A673 (cell line): ENCODE measurements around the gene TADA2A. TPM values are rescaled to one million over a fixed set of nuclear protein-coding genes. Genes with fewer than 3 reads are reported as not detected.
"Not testable (repeated sequence)": the region's sequence is repeated elsewhere in the genome, so short reads cannot be mapped to it uniquely, and the experiment has no call there.

Experiments
- BruUV-seq: library from RNA; stranded (reverse); fragments of 400-500 nt; replicated peaks from 2 replicates; lab custom pipeline; 2021; lab: Mats Ljungman, UMichigan
- CTCF ChIA-PET: fragments of 300-600 bp; sonication (Branson Sonifier 250); formaldehyde crosslinking; loops from one replicate; lab custom pipeline; 2022; ENCODE audit warnings: antibody characterized with exemption; lab: Charles Lee
- POLR2A ChIA-PET: fragments of 300-600 bp; sonication (Branson Sonifier 250); formaldehyde crosslinking; loops from one replicate; lab custom pipeline; 2022; ENCODE audit warnings: antibody characterized with exemption; ENCODE audit not compliant: low non-redundant PET; lab: Charles Lee
- DNase-seq: peaks from one replicate; pipeline ENCODE4 v3.0.0-alpha.2; 2015; ENCODE audit warnings: low spot score
- H3K27ac ChIP-seq: fragments of 200-600 bp; sonication (generic); 2 replicates; pipeline ENCODE4 v1.5.1; 2016; ENCODE audit warnings: mixed run types, low read depth, mild to moderate bottlenecking, mixed read lengths, antibody characterized with exemption, low read length; ENCODE audit not compliant: poor library complexity, severe bottlenecking
- H3K27me3 ChIP-seq: fragments of 200-600 bp; sonication (generic); replicated peaks from 2 replicates; pipeline ENCODE4 v1.6.1; 2017; ENCODE audit warnings: mixed run types, low read depth, mild to moderate bottlenecking, mixed read lengths, antibody characterized with exemption, low read length; ENCODE audit not compliant: insufficient read depth, poor library complexity
- H3K36me3 ChIP-seq: fragments of 200-600 bp; sonication (generic); 2 replicates; pipeline ENCODE4 v1.6.1; 2016; ENCODE audit warnings: mixed run types, mild to moderate bottlenecking, mixed read lengths, antibody characterized with exemption, low read length; ENCODE audit not compliant: insufficient read depth, poor library complexity, severe bottlenecking
- H3K4me1 ChIP-seq: fragments of 200-600 bp; sonication (generic); 2 replicates; pipeline ENCODE4 v1.6.1; 2017; ENCODE audit warnings: mixed run types, mild to moderate bottlenecking, mixed read lengths, antibody characterized with exemption, low read length; ENCODE audit not compliant: insufficient read depth, poor library complexity, severe bottlenecking
- H3K4me3 ChIP-seq: fragments of 200-600 bp; sonication (generic); 2 replicates; pipeline ENCODE4 v1.5.1; 2016; ENCODE audit warnings: low read depth, mixed run types, mild to moderate bottlenecking, mixed read lengths, low read length; ENCODE audit not compliant: poor library complexity, severe bottlenecking
- H3K9me3 ChIP-seq: fragments of 200-600 bp; sonication (generic); 2 replicates; pipeline ENCODE4 v1.6.1; 2016; ENCODE audit warnings: mixed run types, low read depth, mild to moderate bottlenecking, mixed read lengths, antibody characterized with exemption, low read length; ENCODE audit not compliant: poor library complexity, severe bottlenecking
- CTCF ChIP-seq: fragments of 300-800, 200-600 bp; sonication (generic); conservative IDR thresholded peaks from 2 replicates; pipeline ENCODE4 v1.5.1; 2017; ENCODE audit warnings: low read depth, mild to moderate bottlenecking, antibody characterized with exemption, low read length, moderate library complexity, mixed read lengths
- EZH2 ChIP-seq: fragments of 200-600 bp; sonication (generic); IDR thresholded peaks from 2 replicates; pipeline ENCODE4 v1.6.1; 2017; ENCODE audit warnings: borderline replicate concordance, low read depth, mild to moderate bottlenecking, mixed read lengths, antibody characterized with exemption, low read length; ENCODE audit not compliant: poor library complexity, severe bottlenecking
- intact Hi-C: fragments of 100-400 bp; cut with micrococcal nuclease; formaldehyde crosslinking; loops from one replicate; pipeline ENCODE4 v1.10.0; 2022; ENCODE audit not compliant: unreplicated experiment
- total RNA-seq: library from RNA; stranded (reverse); gene quantifications from 2 replicates; pipeline ENCODE4 v1.2.3, GENCODE V29; 2021

The TADA2A gene
- total RNA-seq, 1 experiment from 2014 or later: 17.9 TPM

- no peaks in the 10 kb centered on the region for H3K4me1 ChIP-seq
- ChIA-PET CTCF (no interaction called here), POLR2A (no interaction called here)
- no peak overlapping the region for H3K4me3 ChIP-seq
- DNase-seq: peak; percentile 1
- no peaks in the 10 kb centered on the region for H3K27me3 ChIP-seq
- H3K9me3 ChIP-seq: no peaks in the 10 kb centered on the region
- H3K36me3 ChIP-seq: peaks cover 5% of the 10 kb centered on the region
- no peak for TF ChIP-seq EZH2
- no peak for TF ChIP-seq CTCF
- no TSS peak for BruUV-seq
- no peak overlapping the region for H3K27ac ChIP-seq
- intact Hi-C loops: no loop called here
Measured at GRCh38 chr17:37447641-37448040, 41.0 kb downstream of the TADA2A start.

DNA sequence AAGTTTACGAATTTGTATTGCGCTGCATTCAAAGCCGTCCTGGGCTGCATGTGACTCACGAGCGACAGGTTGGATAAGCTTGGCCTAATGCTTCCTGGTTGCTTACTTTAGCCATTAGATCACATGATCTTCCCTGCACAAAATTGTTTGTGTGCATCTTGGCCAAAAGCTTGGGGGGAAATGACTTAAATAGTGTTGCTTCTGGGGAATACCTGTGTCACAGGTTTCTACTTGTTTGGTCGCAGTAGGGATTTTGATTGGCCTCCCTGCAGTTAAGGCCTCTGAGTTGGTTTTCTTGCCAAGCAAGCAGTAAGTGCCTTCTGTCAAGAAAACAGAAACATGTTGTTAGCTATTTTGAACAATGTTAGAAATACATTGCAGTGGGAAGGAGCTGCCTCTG, 43.4 kb downstream of the TADA2A start:
- intact Hi-C loops: no loop called here
- no peak for TF ChIP-seq EZH2
- TF ChIP-seq CTCF: no peak
- ChIA-PET POLR2A (no interaction called here), CTCF (no interaction called here)
- Histone ChIP-seq H3K27ac (no peak overlapping the region), H3K9me3 (no peaks in the 10 kb centered on the region), H3K4me1 (no peaks in the 10 kb centered on the region), H3K27me3 (no peaks in the 10 kb centered on the region), H3K4me3 (no peak overlapping the region), H3K36me3 (peaks cover 3% of the 10 kb centered on the region)
- no TSS peak for BruUV-seq
- DNase-seq: no peak

DNA sequence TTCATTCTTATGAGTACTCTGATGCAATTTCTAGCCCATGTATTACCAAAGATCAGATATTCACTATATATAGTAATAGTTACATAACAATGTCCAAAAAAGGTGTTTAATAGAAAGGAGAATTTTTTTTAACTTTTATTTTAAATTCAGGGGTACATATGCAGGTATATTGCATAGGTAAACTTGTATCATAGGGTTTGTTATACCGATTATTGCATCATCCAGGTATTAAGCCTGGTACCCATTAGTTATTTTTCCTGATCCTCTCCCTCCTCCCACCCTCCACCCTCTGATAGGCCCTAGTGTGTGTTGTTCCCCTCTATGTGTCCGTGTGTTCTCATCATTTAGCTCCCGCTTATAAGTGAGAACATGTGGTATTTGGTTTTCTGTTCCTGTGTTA, 51.1 kb downstream of the TADA2A start:
- CTCF ChIA-PET, BruUV-seq: not testable (repeated sequence)

DNA sequence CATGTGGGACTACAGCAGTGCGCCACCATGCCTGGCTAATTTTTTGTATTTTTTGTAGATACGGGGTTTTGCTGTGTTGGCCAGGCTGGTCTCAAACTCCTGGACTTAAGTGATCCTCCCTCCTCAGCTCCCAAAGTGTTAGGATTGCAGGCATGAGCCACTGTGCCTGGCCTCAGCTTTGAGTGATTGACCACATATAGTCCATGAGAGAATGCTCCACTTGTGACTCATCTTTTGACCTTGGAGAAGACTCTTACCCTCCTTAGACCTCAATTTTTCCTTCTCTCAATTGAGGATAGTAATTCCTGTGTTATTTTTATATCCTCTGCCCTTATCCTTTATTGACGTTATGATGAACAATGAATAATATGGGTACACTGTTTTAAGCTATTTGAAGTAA, 52.1 kb downstream of the TADA2A start:
- intact Hi-C loops: no loop called here
- H3K27me3 ChIP-seq: no peaks in the 10 kb centered on the region
- no peak for DNase-seq
- no peak overlapping the region for H3K27ac ChIP-seq
- BruUV-seq: no TSS peak
- H3K36me3 ChIP-seq: no peaks in the 10 kb centered on the region
- H3K4me3 ChIP-seq: no peak overlapping the region
- TF ChIP-seq CTCF: no peak
- TF ChIP-seq EZH2: no peak
- H3K4me1 ChIP-seq: no peaks in the 10 kb centered on the region
- ChIA-PET CTCF (no interaction called here), POLR2A (no interaction called here)
- H3K9me3 ChIP-seq: no peaks in the 10 kb centered on the region

More for the DNA sequence above, 51.1 kb downstream of the TADA2A start:
- POLR2A ChIA-PET, H3K36me3 ChIP-seq, H3K4me3 ChIP-seq, intact Hi-C loops, H3K27me3 ChIP-seq, H3K4me1 ChIP-seq, H3K27ac ChIP-seq, H3K9me3 ChIP-seq, DNase-seq: not testable (repeated sequence)
